Esophagus squamous epithelium (tissue), 5 donors: Measurements from ENCODE around the gene KAT7. TPM values are rescaled to one million over a fixed set of nuclear protein-coding genes. Genes with fewer than 3 reads are reported as not detected.

Experiments used
- DNase-seq: peaks from one replicate; lab custom pipeline; 2025; lab: John Stamatoyannopoulos, UW
- H3K27ac ChIP-seq, 4 donors: fragments of 200-600 bp; sonication (generic); one replicate each; pipeline ENCODE4 v1.5.1; 2016 to 2019; ENCODE audit warnings: mild to moderate bottlenecking in 1 of 4
- H3K27me3 ChIP-seq, 4 donors: fragments of 200-600 bp; sonication (generic); 1 replicate in 3 of 4; 2 replicates in 1 of 4; pipeline versions ENCODE4 v1.5.1 to v1.6.0; 2017 to 2021; ENCODE audit warnings: antibody characterized with exemption in 1 of 4
- H3K36me3 ChIP-seq, 3 donors: fragments of 200-600 bp; sonication (generic); one replicate each; pipeline ENCODE4 v1.5.1; 2016 to 2019
- H3K4me1 ChIP-seq, 3 donors: fragments of 200-600 bp; sonication (generic); one replicate each; pipeline ENCODE4 v1.5.1; 2017 to 2019
- H3K4me3 ChIP-seq, 4 donors: fragments of 200-600 bp; sonication (generic); 1 replicate in 3 of 4; 2 replicates in 1 of 4; pipeline ENCODE4 v1.5.1; 2016 to 2019; ENCODE audit warnings: mild to moderate bottlenecking in 2 of 4, moderate library complexity in 1 of 4
- H3K9me3 ChIP-seq, 3 donors: fragments of 200-600 bp; sonication (generic); one replicate each; pipeline ENCODE4 v1.5.1; 2016 to 2019
- POLR2A ChIP-seq, 4 donors: fragments of 450-650 bp; IDR thresholded peaks; one replicate each; pipeline ENCODE4 v1.6.1; 2017; ENCODE audit warnings: antibody characterized with exemption in 4 of 4, mild to moderate bottlenecking in 4 of 4, moderate library complexity in 3 of 4
- WGBS, 2 donors: methylation state at CpG; one replicate each; pipeline ENCODE4 v1.1.5; 2018; 5-methylcytosine and 5-hydroxymethylcytosine counted together
- intact Hi-C: fragments of 100-400 bp; cut with DNase I; formaldehyde crosslinking; loops from one replicate; pipeline ENCODE4 v1.15.0; 2022
- total RNA-seq, 4 donors: library from RNA; depleted of rRNA; stranded (reverse); fragments of >200 nt; gene quantifications; one replicate each; pipeline ENCODE4 v1.1.0, GENCODE V29; 2016
- TF ChIP-seq, protein P1 (sequence below), 6 experiments: fragments of 450-650 bp in 4 of 6; fragments of 200-600 bp in 2 of 6; sonication (generic) in 2 of 6; IDR thresholded peaks; one replicate each; pipeline ENCODE4 v1.5.1; 2016 to 2019; ENCODE audit warnings: antibody characterized with exemption in 6 of 6, mild to moderate bottlenecking in 4 of 6, moderate library complexity in 4 of 6
- donor health status: DM: yes; HTN: yes; CAD: no.

Gene KAT7
- total RNA-seq, 4 donors from 2014 or later = 22.6 to 32.6 (median 26.6) TPM

DNA sequence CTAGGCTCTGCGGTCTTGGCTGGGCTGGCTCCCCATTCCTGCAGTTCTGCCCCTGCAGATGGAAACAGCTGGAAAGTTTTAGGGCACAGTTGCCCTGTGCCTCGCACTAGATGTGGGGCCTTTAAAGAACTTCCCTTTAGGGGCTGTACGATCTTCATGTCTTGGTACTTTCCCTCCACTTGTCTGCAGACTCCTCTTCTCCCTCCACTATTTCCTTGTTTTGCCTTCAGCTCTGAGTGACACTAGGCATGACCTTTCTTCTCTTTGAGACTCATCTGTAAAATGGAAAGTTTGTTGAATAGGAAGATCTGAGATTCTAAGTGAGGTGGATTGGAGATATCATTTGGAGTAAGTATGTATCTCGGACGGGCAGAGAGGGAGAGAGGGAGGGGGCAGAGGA is 65.6 kb downstream of the KAT7 start:
- Histone ChIP-seq H3K4me1 (peaks cover 8 to 21% (median 10%) of the 10 kb centered on the region in 3 donors), H3K9me3 (no peaks in the 10 kb centered on the region), H3K36me3 (no peaks in the 10 kb centered on the region), H3K27ac (no peak overlapping the region), H3K27me3 (peaks cover 0 to 5% (median 0%) of the 10 kb centered on the region in 4 donors), H3K4me3 (no peak overlapping the region)
- WGBS, 2 donors = 82 to 96% methylated on average over 4 to 5 of the region's 5 CpGs
- no peak for DNase-seq
- intact Hi-C loops = loop anchor here (5.0 to 10.0 kb wide), 2 partner anchors 139 to 282 kb away; no protein-coding TSS in a partner anchor
- TF ChIP-seq, protein P1, sequence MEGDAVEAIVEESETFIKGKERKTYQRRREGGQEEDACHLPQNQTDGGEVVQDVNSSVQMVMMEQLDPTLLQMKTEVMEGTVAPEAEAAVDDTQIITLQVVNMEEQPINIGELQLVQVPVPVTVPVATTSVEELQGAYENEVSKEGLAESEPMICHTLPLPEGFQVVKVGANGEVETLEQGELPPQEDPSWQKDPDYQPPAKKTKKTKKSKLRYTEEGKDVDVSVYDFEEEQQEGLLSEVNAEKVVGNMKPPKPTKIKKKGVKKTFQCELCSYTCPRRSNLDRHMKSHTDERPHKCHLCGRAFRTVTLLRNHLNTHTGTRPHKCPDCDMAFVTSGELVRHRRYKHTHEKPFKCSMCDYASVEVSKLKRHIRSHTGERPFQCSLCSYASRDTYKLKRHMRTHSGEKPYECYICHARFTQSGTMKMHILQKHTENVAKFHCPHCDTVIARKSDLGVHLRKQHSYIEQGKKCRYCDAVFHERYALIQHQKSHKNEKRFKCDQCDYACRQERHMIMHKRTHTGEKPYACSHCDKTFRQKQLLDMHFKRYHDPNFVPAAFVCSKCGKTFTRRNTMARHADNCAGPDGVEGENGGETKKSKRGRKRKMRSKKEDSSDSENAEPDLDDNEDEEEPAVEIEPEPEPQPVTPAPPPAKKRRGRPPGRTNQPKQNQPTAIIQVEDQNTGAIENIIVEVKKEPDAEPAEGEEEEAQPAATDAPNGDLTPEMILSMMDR (IDR thresholded peaks at IDR 0.05) = no peak
- TF ChIP-seq POLR2A (IDR thresholded peaks at IDR 0.05) = no peak

DNA sequence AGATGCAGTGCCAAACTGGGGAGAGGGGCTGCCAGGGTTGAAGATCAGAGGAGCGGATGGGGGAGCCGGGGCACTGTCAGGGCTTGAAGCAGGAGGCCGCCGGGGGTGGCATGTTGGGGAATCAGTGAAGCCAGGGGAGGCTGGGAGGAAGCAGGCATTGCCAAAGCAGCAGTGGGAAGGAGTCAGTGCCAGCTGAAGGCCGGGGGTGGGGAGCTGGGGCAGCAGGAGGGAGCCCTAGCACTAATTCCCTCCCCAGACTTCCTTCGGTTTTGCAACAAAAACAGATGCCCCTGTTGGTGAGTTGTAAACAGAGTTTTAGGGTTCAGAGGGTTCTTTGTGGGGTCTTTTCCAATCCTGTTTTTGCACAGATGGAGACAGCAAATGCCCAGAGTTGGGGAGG is 70.3 kb downstream of the KAT7 start:
- peaks cover 0 to 15% (median 0%) of the 10 kb centered on the region in 4 donors for H3K27me3 ChIP-seq
- H3K4me1 ChIP-seq = peaks cover 0 to 17% (median 0%) of the 10 kb centered on the region in 3 donors
- intact Hi-C loops = loop anchor here (10.0 kb wide), 1 partner anchor 144 kb away; no protein-coding TSS in a partner anchor
- H3K27ac ChIP-seq = no peak overlapping the region
- no peak for DNase-seq
- H3K36me3 ChIP-seq = no peaks in the 10 kb centered on the region
- H3K4me3 ChIP-seq = no peak overlapping the region
- H3K9me3 ChIP-seq = no peaks in the 10 kb centered on the region
- TF ChIP-seq, protein P1 (IDR thresholded peaks at IDR 0.05) = no peak
- TF ChIP-seq POLR2A (IDR thresholded peaks at IDR 0.05) = no peak
- WGBS, 2 donors = 5 to 24% methylated on average over 5 to 6 of the region's 6 CpGs

DNA sequence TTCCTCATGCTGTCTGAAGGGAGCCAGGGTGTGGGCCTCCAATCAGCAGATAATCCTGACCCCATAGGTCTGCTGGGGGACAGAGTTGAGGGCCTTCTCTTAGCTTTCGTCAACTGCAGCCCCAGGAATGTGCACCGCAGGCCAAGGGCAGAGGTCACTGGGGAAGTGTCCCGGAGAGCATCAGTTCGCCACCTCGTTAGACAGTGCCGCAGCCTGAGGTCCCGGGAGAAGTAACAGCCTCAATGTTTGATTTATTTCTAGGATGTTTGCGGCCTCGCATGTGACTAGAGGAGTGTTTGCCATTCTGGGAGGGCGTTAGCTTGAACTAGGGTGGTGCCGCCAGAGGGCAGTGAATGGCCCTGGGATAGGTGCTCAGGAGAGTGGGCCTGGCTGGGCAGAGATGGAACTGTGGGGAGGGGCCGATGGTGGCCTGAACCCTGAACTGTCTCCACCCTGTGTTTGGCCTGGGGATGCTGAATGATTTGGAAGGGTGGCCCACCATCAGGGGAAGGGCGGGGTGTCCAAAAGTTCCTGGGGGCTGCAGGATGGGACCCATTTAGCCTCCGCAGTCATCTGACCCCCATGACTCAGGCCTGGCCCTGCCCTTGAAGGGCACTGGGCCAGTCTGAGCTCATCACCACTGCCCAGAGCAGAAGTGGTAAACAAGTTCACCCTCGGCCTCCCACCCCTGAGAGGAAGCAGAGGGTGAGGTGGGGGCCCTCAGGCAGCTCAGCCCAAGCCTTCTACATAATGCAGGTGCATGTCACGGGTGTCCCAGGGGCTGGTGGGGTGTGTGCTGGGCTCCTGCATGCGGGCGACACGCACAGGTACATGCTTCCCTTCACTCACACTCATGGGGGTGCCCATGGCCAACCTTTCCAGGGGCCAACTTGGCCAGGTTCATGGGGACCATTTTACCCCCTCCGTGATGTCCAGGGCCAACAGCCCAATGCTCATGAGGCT is 71.8 kb downstream of the KAT7 start:
- Histone ChIP-seq H3K36me3 (no peaks in the 10 kb centered on the region), H3K27me3 (peaks cover 0 to 15% (median 0%) of the 10 kb centered on the region in 4 donors), H3K4me1 (peaks cover 0 to 17% (median 0%) of the 10 kb centered on the region in 3 donors), H3K4me3 (no peak overlapping the region), H3K9me3 (no peaks in the 10 kb centered on the region), H3K27ac (no peak overlapping the region)
- TF ChIP-seq, protein P1 (IDR thresholded peaks at IDR 0.05) = no peak
- TF ChIP-seq POLR2A (IDR thresholded peaks at IDR 0.05) = no peak
- 80 to 100% methylated on average over 1 to 7 of the region's 20 CpGs for WGBS, 2 donors
- intact Hi-C loops = loop anchor here (2.0 to 10.0 kb wide), 2 partner anchors 137 to 145 kb away; no protein-coding TSS in a partner anchor
- no peak for DNase-seq

DNA sequence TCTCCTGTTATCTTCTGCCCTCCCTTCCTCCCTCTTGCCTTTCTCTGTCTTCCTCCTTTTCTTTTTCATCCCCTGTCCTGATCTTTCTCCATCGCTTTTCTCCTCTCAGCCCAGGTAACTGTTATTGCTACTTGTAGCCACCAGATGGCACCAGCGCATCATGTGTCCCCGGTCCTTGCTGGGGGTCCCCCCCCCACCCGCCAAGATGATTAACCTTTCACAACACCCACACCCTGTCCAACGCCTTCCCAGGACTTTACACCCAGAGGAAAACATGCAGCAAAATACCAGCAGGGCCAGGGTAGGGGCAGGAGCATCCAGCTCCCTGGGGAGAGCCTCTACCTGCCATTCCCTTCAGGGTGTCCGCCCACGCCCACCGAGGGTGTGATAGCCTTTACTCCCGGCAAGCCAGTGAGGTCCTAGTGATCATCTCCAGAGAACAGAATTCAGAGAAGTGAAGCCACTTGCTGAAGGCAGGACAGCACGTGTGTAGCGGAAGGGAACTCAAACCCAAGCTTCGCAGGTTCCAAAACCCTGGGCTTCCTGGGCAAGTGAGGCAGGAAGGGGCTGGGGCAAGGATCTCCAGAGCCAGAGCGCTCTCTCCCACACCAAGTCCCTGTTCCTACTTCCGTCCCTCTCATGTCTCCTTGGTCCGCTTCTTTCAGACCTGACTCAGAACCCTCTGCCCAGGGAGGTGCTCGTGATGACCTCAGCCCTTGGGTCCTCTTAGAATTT is 72.8 kb downstream of the KAT7 start:
- intact Hi-C loops = loop anchor here (2.0 kb wide), 1 partner anchor 135 kb away; no protein-coding TSS in a partner anchor
- DNase-seq = no peak
- 12 to 21% methylated on average over 6 to 11 of the region's 16 CpGs for whole genome bisulfite sequencing, 2 donors
- Histone ChIP-seq H3K4me3 (no peak overlapping the region), H3K9me3 (no peaks in the 10 kb centered on the region), H3K27ac (no peak overlapping the region), H3K4me1 (peaks cover 0 to 17% (median 0%) of the 10 kb centered on the region in 3 donors), H3K36me3 (no peaks in the 10 kb centered on the region), H3K27me3 (peaks cover 0 to 15% (median 0%) of the 10 kb centered on the region in 4 donors)
- no peak for TF ChIP-seq POLR2A (IDR thresholded peaks at IDR 0.05)
- TF ChIP-seq, protein P1 (IDR thresholded peaks at IDR 0.05) = peak; percentile 61 to 94 (median 78)
